Inflammatory macrophage treated with lipopolysaccharide for 4 hours (primary cell): ENCODE measurements around the gene HBG1.
A peak's percentile ranks its signal among the peaks of the same experiment; 100 is the strongest.

Experiments used
- DNase-seq: peaks from one replicate; pipeline ENCODE4 v3.0.0-alpha.2; 2020

Gene HBG1

GRCh38 chr11:5224538-5225479, 24.8 kb downstream of the HBG1 start:
- no peak for DNase-seq

DNA sequence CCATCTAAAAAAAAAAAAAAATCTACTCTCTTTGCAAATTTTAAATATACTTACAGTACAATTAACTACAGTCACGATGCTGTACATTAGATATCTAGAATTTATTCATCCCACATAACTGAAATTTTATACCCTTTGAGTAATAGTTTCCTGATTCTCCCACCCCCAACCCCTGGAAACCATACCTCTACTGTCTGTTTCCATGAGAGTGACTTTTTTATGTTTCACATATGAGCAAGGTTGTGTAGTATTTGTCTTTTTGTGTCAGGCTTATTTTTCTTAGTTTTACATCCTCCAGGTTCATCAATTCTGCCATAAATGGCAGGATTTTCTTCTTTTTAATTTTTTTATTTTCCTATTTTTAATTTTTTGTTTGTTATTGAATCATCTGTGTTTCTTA, 26.0 kb downstream of the HBG1 start:
- no peak for DNase-seq

GRCh38 chr11:5223146-5223545, 26.5 kb downstream of the HBG1 start:
- no peak for DNase-seq

- no peak for DNase-seq
These were observed 39.2 kb downstream of the HBG1 start for GRCh38 chr11:5210376-5210885.

DNA sequence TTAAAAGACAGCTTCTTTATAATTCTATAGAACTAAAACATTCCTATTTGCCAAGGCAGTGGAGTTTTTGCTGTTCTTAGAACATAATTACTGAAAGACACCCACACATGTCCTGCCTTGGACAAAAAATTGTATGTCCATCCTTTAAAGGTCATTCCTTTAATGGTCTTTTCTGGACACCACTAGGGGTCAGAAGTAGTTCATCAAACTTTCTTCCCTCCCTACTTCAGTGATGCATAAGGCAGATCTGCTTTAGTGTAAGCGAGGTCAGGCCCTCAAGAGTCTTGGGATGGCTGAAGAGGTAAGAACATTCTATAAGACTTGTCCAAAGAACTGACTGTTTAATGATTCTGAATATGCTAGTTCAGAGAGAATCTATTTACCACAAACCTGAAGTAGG, 44.9 kb downstream of the HBG1 start:
- DNase-seq = peak; percentile 57

DNA sequence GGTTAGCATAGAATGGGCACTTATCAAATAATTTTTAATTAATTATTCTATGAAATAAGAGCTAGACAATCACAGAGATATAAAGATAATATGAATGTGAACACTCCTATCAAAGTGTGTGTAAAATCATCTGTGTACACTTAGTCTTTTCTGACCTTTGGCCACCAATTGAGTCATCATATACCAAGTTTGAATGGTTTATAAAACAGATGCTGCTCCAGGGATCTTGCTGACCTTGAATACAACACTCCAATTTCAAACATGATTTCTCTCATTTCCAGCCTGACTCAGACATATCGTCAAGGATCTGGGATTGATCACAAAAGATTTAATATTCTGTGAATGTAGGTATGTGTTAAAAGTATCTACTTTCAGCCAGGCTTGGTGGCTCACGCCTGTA, 46.3 kb downstream of the HBG1 start:
- no peak for DNase-seq

- no peak for DNase-seq
These were observed 49.1 kb downstream of the HBG1 start, which contains the start of gene OR51V1 for GRCh38 chr11:5200582-5200981. Gene OR51V1 (minus strand): TSS chr11:5200682. CDS start chr11:5200682, 0 bp downstream.

DNA sequence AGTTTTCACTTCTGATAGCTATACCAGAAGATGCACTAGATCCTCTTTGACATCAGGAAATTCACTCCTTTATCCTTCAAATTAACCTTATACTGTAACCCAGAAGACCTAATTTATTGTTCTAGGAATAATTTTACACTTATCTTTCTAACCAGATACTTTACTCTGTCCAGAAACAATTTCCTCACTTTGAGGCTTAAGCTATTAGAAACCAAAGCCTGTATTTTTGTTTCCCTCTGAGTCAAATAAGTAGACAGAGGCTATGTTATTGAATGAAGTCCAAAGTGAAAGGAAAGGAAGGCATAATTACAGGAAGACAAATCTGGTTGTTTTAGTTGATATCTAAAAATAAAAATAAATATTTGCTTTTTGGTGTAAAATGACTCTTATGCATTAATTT, 51.4 kb downstream of the HBG1 start:
- DNase-seq = no peak
